ENCODE results near the gene RAB7A. TPM values are rescaled to one million over a fixed set of nuclear protein-coding genes. Genes with fewer than 3 reads are reported as not detected.

RAB7A gene
- total RNA-seq, 1 experiment from 2014 or later, result 284 TPM

GRCh38 chr3:128855569-128855968 is 129.6 kb downstream of the RAB7A start:
- H3K36me3 ChIP-seq (ENCODE audit: control insufficient read depth, insufficient read depth, low read length), result no peaks in the 10 kb centered on the region
- Mint-ChIP-seq H3K4me3 (ENCODE audit: unreplicated experiment) (no peak overlapping the region), H3K27me3 (ENCODE audit: insufficient read depth, unreplicated experiment) (no peaks in the 10 kb centered on the region), H3K4me1 (ENCODE audit: low read depth, unreplicated experiment) (no peaks in the 10 kb centered on the region), H3K9me3 (ENCODE audit: unreplicated experiment) (peaks cover 37% of the 10 kb centered on the region), H3K36me3 (ENCODE audit: insufficient read depth, unreplicated experiment) (no peaks in the 10 kb centered on the region), H3K27ac (ENCODE audit: unreplicated experiment) (no peak overlapping the region)
- H3K4me1 ChIP-seq, result no peaks in the 10 kb centered on the region
- H3K4me3 ChIP-seq (ENCODE audit: low read depth, low read length), result no peak overlapping the region
- peaks cover 40% of the 10 kb centered on the region for H3K9me3 ChIP-seq
- no peaks in the 10 kb centered on the region for H3K27me3 ChIP-seq (replicated peaks; ENCODE audit: control insufficient read depth, insufficient read depth, low read length)
- no peak for TF ChIP-seq CTCF (IDR thresholded peaks at IDR 0.05; ENCODE audit: insufficient read depth in 1 of 2, low read depth in 1 of 2, low read length in 1 of 2, severe bottlenecking in 1 of 2, unreplicated experiment in 1 of 2)
- no TSS peak for BruUV-seq (replicated peaks)
- no peak for DNase-seq
- ChIA-PET POLR2A (no interaction called here), CTCF (no interaction called here)
- intact Hi-C loops (cut with micrococcal nuclease; ENCODE audit: unreplicated experiment), result no loop called here

GRCh38 chr3:128858167-128858566 is 132.2 kb downstream of the RAB7A start:
- Histone ChIP-seq H3K4me1 (no peaks in the 10 kb centered on the region), H3K9me3 (peaks cover 40% of the 10 kb centered on the region), H3K27me3 (replicated peaks; ENCODE audit: control insufficient read depth, insufficient read depth, low read length) (no peaks in the 10 kb centered on the region), H3K36me3 (ENCODE audit: control insufficient read depth, insufficient read depth, low read length) (no peaks in the 10 kb centered on the region), H3K4me3 (ENCODE audit: low read depth, low read length) (no peak overlapping the region)
- DNase-seq, result no peak
- no TSS peak for BruUV-seq (replicated peaks)
- no peak overlapping the region for H3K4me3 Mint-ChIP-seq (ENCODE audit: unreplicated experiment)
- peaks cover 47% of the 10 kb centered on the region for H3K9me3 Mint-ChIP-seq (ENCODE audit: unreplicated experiment)
- no peak overlapping the region for H3K27ac Mint-ChIP-seq (ENCODE audit: unreplicated experiment)
- ChIA-PET CTCF (no interaction called here), POLR2A (no interaction called here)
- TF ChIP-seq CTCF (IDR thresholded peaks at IDR 0.05; ENCODE audit: insufficient read depth in 1 of 2, low read depth in 1 of 2, low read length in 1 of 2, severe bottlenecking in 1 of 2, unreplicated experiment in 1 of 2), result no peak
- H3K27me3 Mint-ChIP-seq (ENCODE audit: insufficient read depth, unreplicated experiment), result no peaks in the 10 kb centered on the region
- H3K4me1 Mint-ChIP-seq (ENCODE audit: low read depth, unreplicated experiment), result no peaks in the 10 kb centered on the region
- no peaks in the 10 kb centered on the region for H3K36me3 Mint-ChIP-seq (ENCODE audit: insufficient read depth, unreplicated experiment)
- intact Hi-C loops (cut with micrococcal nuclease; ENCODE audit: unreplicated experiment), result no loop called here

GRCh38 chr3:128859630-128860029 is 133.6 kb downstream of the RAB7A start:
- ChIA-PET CTCF (no interaction called here), POLR2A (no interaction called here)
- no peak overlapping the region for H3K4me3 ChIP-seq (ENCODE audit: low read depth, low read length)
- Mint-ChIP-seq H3K9me3 (ENCODE audit: unreplicated experiment) (peaks cover 39% of the 10 kb centered on the region), H3K4me3 (ENCODE audit: unreplicated experiment) (no peak overlapping the region), H3K27me3 (ENCODE audit: insufficient read depth, unreplicated experiment) (no peaks in the 10 kb centered on the region), H3K36me3 (ENCODE audit: insufficient read depth, unreplicated experiment) (no peaks in the 10 kb centered on the region), H3K4me1 (ENCODE audit: low read depth, unreplicated experiment) (no peaks in the 10 kb centered on the region), H3K27ac (ENCODE audit: unreplicated experiment) (no peak overlapping the region)
- H3K9me3 ChIP-seq, result peaks cover 30% of the 10 kb centered on the region
- no peak for TF ChIP-seq CTCF (IDR thresholded peaks at IDR 0.05; ENCODE audit: insufficient read depth in 1 of 2, low read depth in 1 of 2, low read length in 1 of 2, severe bottlenecking in 1 of 2, unreplicated experiment in 1 of 2)
- peak in 1 of 2 experiments; percentile 39 for DNase-seq
- intact Hi-C loops (cut with micrococcal nuclease; ENCODE audit: unreplicated experiment), result no loop called here
- no peaks in the 10 kb centered on the region for H3K36me3 ChIP-seq (ENCODE audit: control insufficient read depth, insufficient read depth, low read length)
- H3K27me3 ChIP-seq (replicated peaks; ENCODE audit: control insufficient read depth, insufficient read depth, low read length), result no peaks in the 10 kb centered on the region
- H3K4me1 ChIP-seq, result no peaks in the 10 kb centered on the region
- no TSS peak for BruUV-seq (replicated peaks)

All from Caco-2 (cell line).